Suprapubic skin (tissue), 4 donors: ENCODE data around the gene MCU. TPM values are rescaled to one million over a fixed set of nuclear protein-coding genes. Genes with fewer than 3 reads are reported as not detected.

ENCODE experiments used
- DNase-seq, 2 donors: peaks; one replicate each; pipeline ENCODE4 v3.0.0-alpha.2; 2019; ENCODE audit warnings: low spot score in 2 of 2
- H3K27ac ChIP-seq: fragments of 200-600 bp; sonication (generic); one replicate; pipeline ENCODE4 v1.5.1; 2019
- H3K27me3 ChIP-seq: fragments of 200-600 bp; sonication (generic); one replicate; pipeline ENCODE4 v1.5.1; 2019
- H3K36me3 ChIP-seq: fragments of 200-600 bp; sonication (generic); one replicate; pipeline ENCODE4 v1.5.1; 2019
- H3K4me1 ChIP-seq: fragments of 200-600 bp; sonication (generic); one replicate; pipeline ENCODE4 v1.5.1; 2019
- H3K4me3 ChIP-seq: fragments of 200-600 bp; sonication (generic); one replicate; pipeline ENCODE4 v1.5.1; 2019; ENCODE audit warnings: mild to moderate bottlenecking
- H3K9me3 ChIP-seq: fragments of 200-600 bp; sonication (generic); one replicate; pipeline ENCODE4 v1.5.1; 2019
- CTCF ChIP-seq, 2 donors: fragments of 200-600 bp in 1 of 2; fragments of 450-650 bp in 1 of 2; sonication (generic) in 1 of 2; IDR thresholded peaks; one replicate each; pipeline ENCODE4 v1.5.1; 2016 to 2019; ENCODE audit warnings: antibody characterized with exemption in 2 of 2, mild to moderate bottlenecking in 1 of 2, moderate library complexity in 1 of 2
- EP300 ChIP-seq: sonication (generic); formaldehyde crosslinking; IDR thresholded peaks from one replicate; pipeline ENCODE4 v1.6.1; 2017; ENCODE audit warnings: antibody characterized with exemption
- POLR2A ChIP-seq, 2 donors: fragments of 450-650 bp; IDR thresholded peaks; one replicate each; pipeline ENCODE4 v1.6.1; 2017; ENCODE audit warnings: antibody characterized with exemption in 2 of 2, mild to moderate bottlenecking in 2 of 2, moderate library complexity in 2 of 2
- POLR2AphosphoS5 ChIP-seq, 3 donors: sonication (generic); formaldehyde crosslinking; IDR thresholded peaks; one replicate each; pipeline ENCODE4 v1.6.1; 2017; ENCODE audit warnings: antibody characterized with exemption in 3 of 3
- WGBS: methylation state at CpG from one replicate; pipeline ENCODE4 v1.1.5; 2018; 5-methylcytosine and 5-hydroxymethylcytosine counted together
- total RNA-seq, 4 donors: library from RNA; depleted of rRNA; stranded (reverse); fragments of >200 nt; gene quantifications; one replicate each; pipeline ENCODE4 v1.1.0, GENCODE V29; 2016

The MCU gene
- total RNA-seq, 4 donors from 2014 or later = 28.3 to 31.7 (median 29.7) TPM

GRCh38 chr10:72802763-72803505 lies 111.0 kb downstream of the MCU start:
- Histone ChIP-seq H3K9me3 (no peaks in the 10 kb centered on the region), H3K4me3 (no peak overlapping the region), H3K36me3 (no peaks in the 10 kb centered on the region), H3K4me1 (no peaks in the 10 kb centered on the region), H3K27ac (no peak overlapping the region), H3K27me3 (no peaks in the 10 kb centered on the region)
- WGBS = 50% methylated on average over 4 of the region's 4 CpGs
- no peak for TF ChIP-seq POLR2AphosphoS5 (IDR thresholded peaks at IDR 0.05)
- no peak for TF ChIP-seq CTCF (IDR thresholded peaks at IDR 0.05)
- no peak for TF ChIP-seq EP300
- TF ChIP-seq POLR2A (IDR thresholded peaks at IDR 0.05) = no peak
- no peak for DNase-seq

GRCh38 chr10:72808001-72808400 lies 116.1 kb downstream of the MCU start:
- Histone ChIP-seq H3K27ac (no peak overlapping the region), H3K27me3 (no peaks in the 10 kb centered on the region), H3K9me3 (no peaks in the 10 kb centered on the region), H3K4me3 (no peak overlapping the region), H3K36me3 (no peaks in the 10 kb centered on the region), H3K4me1 (peaks cover 8% of the 10 kb centered on the region)
- 68% methylated on average over 3 of the region's 3 CpGs for WGBS
- DNase-seq = no peak
- TF ChIP-seq EP300 (no peak), POLR2AphosphoS5 (IDR thresholded peaks at IDR 0.05) (no peak), CTCF (IDR thresholded peaks at IDR 0.05) (no peak), POLR2A (IDR thresholded peaks at IDR 0.05) (no peak)

GRCh38 chr10:72809006-72809405 lies 117.1 kb downstream of the MCU start:
- Histone ChIP-seq H3K27ac (no peak overlapping the region), H3K27me3 (no peaks in the 10 kb centered on the region), H3K9me3 (no peaks in the 10 kb centered on the region), H3K4me1 (peaks cover 10% of the 10 kb centered on the region), H3K4me3 (no peak overlapping the region), H3K36me3 (no peaks in the 10 kb centered on the region)
- DNase-seq = no peak
- WGBS = 71% methylated on average over 1 of the region's 1 CpG
- no peak for TF ChIP-seq EP300
- TF ChIP-seq CTCF (IDR thresholded peaks at IDR 0.05) = no peak
- no peak for TF ChIP-seq POLR2AphosphoS5 (IDR thresholded peaks at IDR 0.05)
- no peak for TF ChIP-seq POLR2A (IDR thresholded peaks at IDR 0.05)

GRCh38 chr10:72810976-72811375 lies 119.0 kb downstream of the MCU start:
- no peak for DNase-seq
- no peaks in the 10 kb centered on the region for H3K27me3 ChIP-seq
- 84% methylated on average over 5 of the region's 5 CpGs for WGBS
- H3K4me3 ChIP-seq = no peak overlapping the region
- no peak for TF ChIP-seq EP300
- no peak overlapping the region for H3K27ac ChIP-seq
- H3K9me3 ChIP-seq = no peaks in the 10 kb centered on the region
- no peaks in the 10 kb centered on the region for H3K36me3 ChIP-seq
- H3K4me1 ChIP-seq = peaks cover 12% of the 10 kb centered on the region

- Histone ChIP-seq H3K36me3 (no peaks in the 10 kb centered on the region), H3K27me3 (no peaks in the 10 kb centered on the region), H3K9me3 (no peaks in the 10 kb centered on the region), H3K4me1 (peaks cover 12% of the 10 kb centered on the region), H3K4me3 (no peak overlapping the region), H3K27ac (no peak overlapping the region)
- TF ChIP-seq POLR2AphosphoS5 (IDR thresholded peaks at IDR 0.05) = no peak
- TF ChIP-seq POLR2A (IDR thresholded peaks at IDR 0.05) = no peak
- 100% methylated on average over 1 of the region's 1 CpG for WGBS
- DNase-seq = no peak
Observed at GRCh38 chr10:72812415-72812752, 120.4 kb downstream of the MCU start.

- WGBS = 45% methylated on average over 4 of the region's 4 CpGs
- no peak for DNase-seq
Observed at GRCh38 chr10:72812753-72813430, 120.9 kb downstream of the MCU start.

More at GRCh38 chr10:72812753-72813430, 120.9 kb downstream of the MCU start:
- no peaks in the 10 kb centered on the region for H3K27me3 ChIP-seq
- H3K36me3 ChIP-seq = no peaks in the 10 kb centered on the region
- no peaks in the 10 kb centered on the region for H3K9me3 ChIP-seq
- no peak for TF ChIP-seq CTCF (IDR thresholded peaks at IDR 0.05)
- no peak for TF ChIP-seq POLR2A (IDR thresholded peaks at IDR 0.05)
- no peak for TF ChIP-seq POLR2AphosphoS5 (IDR thresholded peaks at IDR 0.05)
- TF ChIP-seq EP300 = no peak
- H3K27ac ChIP-seq = no peak overlapping the region
- H3K4me1 ChIP-seq = peaks cover 12% of the 10 kb centered on the region
- no peak overlapping the region for H3K4me3 ChIP-seq
